Fibroblast of lung (primary cell): ENCODE data around the gene LMNTD2.
A peak's percentile ranks its signal among the peaks of the same experiment; 100 is the strongest.

Source experiments
- EZH2 ChIP-seq: IDR thresholded peaks from 2 replicates; pipeline ENCODE4 v1.5.1; 2012; ENCODE audit warnings: low read length, control low read depth, mild to moderate bottlenecking; ENCODE audit errors: missing control alignments
- TF ChIP-seq, protein P1 (sequence below), 2 donors: IDR thresholded peaks in 1 of 2; conservative IDR thresholded peaks in 1 of 2; 1 replicate in 1 of 2; 2 replicates in 1 of 2; pipeline ENCODE4 v1.5.1; 2011 to 2012; ENCODE audit warnings: low read length in 2 of 2, control low read depth in 1 of 2, inconsistent platforms in 1 of 2, low read depth in 1 of 2, mild to moderate bottlenecking in 1 of 2

DNA sequence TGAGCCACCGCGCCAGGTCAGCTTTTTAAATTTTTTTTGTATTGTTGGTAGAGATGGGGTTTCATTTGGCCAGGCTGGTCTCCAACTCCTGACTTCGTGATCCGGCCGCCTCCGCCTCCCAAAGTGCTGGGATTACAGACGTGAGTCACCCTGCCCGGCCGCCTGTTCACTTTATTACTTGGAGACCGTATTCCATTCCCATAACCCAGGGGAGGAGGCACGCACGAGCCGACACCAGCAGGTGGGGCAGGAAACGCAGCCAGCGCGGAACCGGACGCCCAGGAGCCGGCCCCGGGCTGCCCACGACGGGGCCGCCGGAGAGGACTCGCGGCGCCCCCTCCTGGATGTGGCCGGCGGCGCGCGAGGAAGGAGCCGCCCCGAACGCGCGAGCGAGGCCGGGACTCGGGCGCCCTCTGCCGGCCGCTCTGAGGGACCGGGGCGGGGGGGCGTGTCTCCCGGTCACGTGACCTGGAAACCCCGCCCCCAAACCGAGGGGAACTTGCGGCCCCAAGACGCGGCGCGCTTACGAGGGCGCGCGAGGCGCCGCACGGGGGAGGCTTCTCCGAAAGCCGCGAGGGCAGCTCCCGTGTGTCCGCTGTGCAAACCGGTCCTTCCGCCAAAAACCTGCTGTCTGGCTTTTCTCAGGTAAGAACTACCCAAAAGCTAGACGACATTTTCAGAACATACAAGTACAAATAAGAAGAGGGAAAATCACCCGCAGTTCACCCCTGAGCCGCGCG is 41.9 kb downstream of the LMNTD2 start:
- TF ChIP-seq, protein P1, sequence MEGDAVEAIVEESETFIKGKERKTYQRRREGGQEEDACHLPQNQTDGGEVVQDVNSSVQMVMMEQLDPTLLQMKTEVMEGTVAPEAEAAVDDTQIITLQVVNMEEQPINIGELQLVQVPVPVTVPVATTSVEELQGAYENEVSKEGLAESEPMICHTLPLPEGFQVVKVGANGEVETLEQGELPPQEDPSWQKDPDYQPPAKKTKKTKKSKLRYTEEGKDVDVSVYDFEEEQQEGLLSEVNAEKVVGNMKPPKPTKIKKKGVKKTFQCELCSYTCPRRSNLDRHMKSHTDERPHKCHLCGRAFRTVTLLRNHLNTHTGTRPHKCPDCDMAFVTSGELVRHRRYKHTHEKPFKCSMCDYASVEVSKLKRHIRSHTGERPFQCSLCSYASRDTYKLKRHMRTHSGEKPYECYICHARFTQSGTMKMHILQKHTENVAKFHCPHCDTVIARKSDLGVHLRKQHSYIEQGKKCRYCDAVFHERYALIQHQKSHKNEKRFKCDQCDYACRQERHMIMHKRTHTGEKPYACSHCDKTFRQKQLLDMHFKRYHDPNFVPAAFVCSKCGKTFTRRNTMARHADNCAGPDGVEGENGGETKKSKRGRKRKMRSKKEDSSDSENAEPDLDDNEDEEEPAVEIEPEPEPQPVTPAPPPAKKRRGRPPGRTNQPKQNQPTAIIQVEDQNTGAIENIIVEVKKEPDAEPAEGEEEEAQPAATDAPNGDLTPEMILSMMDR (conservative IDR thresholded peaks at IDR 0.05 in 1 of 2, IDR thresholded peaks at IDR 0.05 in 1 of 2; ENCODE audit: low read depth in 1 of 2, low read length in 2 of 2) = peak in 1 of 2 donors; percentile 72
- TF ChIP-seq EZH2 = no peak
